Brain microvascular endothelial cell (primary cell): ENCODE measurements around the gene METTL25B.

Experiments
- DNase-seq: peaks from one replicate; pipeline ENCODE4 v3.0.0-alpha.2; 2020
- H3K27ac ChIP-seq: fragments of 250-450 bp; sonication (Bioruptor Pico); 2 replicates; pipeline ENCODE4 v1.5.1; 2020; ENCODE audit warnings: mild to moderate bottlenecking, moderate library complexity
- H3K27me3 ChIP-seq: fragments of 250-450 bp; sonication (Bioruptor Pico); replicated peaks from 2 replicates; pipeline ENCODE4 v1.5.1; 2020; ENCODE audit warnings: mild to moderate bottlenecking
- H3K36me3 ChIP-seq: fragments of 250-450 bp; sonication (Bioruptor Pico); replicated peaks from 2 replicates; pipeline ENCODE4 v1.5.1; 2020; ENCODE audit warnings: mild to moderate bottlenecking
- H3K4me3 ChIP-seq: 2 replicates; pipeline ENCODE4 v1.5.1; 2011; ENCODE audit warnings: low read depth, mild to moderate bottlenecking, control low read depth, low read length, moderate library complexity
- in situ Hi-C: cut with HindIII; loops from 2 replicates; pipeline ENCODE4 v1.10.0; 2017; ENCODE audit warnings: low sequenced_read_pairs, low pct_ligation_motif_present
- TF ChIP-seq, protein P1 (sequence below): IDR thresholded peaks from 2 replicates; pipeline ENCODE4 v1.5.1; 2011; ENCODE audit warnings: low read depth, mild to moderate bottlenecking, moderate library complexity, low read length, control low read depth, inconsistent platforms; ENCODE audit errors: missing control alignments

METTL25B gene

GRCh38 chr1:156727926-156728598, at the start of gene METTL25B:
Gene METTL25B (plus strand): TSS chr1:156728469. CDS start chr1:156729105, 636 bp downstream.
- peak within 1 kb of the TSS; percentile 86 for H3K27ac ChIP-seq
- TF ChIP-seq, protein P1, sequence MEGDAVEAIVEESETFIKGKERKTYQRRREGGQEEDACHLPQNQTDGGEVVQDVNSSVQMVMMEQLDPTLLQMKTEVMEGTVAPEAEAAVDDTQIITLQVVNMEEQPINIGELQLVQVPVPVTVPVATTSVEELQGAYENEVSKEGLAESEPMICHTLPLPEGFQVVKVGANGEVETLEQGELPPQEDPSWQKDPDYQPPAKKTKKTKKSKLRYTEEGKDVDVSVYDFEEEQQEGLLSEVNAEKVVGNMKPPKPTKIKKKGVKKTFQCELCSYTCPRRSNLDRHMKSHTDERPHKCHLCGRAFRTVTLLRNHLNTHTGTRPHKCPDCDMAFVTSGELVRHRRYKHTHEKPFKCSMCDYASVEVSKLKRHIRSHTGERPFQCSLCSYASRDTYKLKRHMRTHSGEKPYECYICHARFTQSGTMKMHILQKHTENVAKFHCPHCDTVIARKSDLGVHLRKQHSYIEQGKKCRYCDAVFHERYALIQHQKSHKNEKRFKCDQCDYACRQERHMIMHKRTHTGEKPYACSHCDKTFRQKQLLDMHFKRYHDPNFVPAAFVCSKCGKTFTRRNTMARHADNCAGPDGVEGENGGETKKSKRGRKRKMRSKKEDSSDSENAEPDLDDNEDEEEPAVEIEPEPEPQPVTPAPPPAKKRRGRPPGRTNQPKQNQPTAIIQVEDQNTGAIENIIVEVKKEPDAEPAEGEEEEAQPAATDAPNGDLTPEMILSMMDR: no peak
- no peaks in the 10 kb centered on the region for H3K27me3 ChIP-seq
- in situ Hi-C loops: no loop called here
- DNase-seq: peak; percentile 54
- H3K36me3 ChIP-seq: peaks cover 14% of the 10 kb centered on the region
- peak within 1 kb of the TSS; percentile 96 for H3K4me3 ChIP-seq

GRCh38 chr1:156680056-156680455, 48.2 kb upstream of the METTL25B start:
- in situ Hi-C loops: no loop called here
- DNase-seq: no peak
- Histone ChIP-seq H3K27ac (no peak overlapping the region), H3K36me3 (no peaks in the 10 kb centered on the region), H3K27me3 (no peaks in the 10 kb centered on the region), H3K4me3 (no peak overlapping the region)
- TF ChIP-seq, protein P1: no peak

DNA sequence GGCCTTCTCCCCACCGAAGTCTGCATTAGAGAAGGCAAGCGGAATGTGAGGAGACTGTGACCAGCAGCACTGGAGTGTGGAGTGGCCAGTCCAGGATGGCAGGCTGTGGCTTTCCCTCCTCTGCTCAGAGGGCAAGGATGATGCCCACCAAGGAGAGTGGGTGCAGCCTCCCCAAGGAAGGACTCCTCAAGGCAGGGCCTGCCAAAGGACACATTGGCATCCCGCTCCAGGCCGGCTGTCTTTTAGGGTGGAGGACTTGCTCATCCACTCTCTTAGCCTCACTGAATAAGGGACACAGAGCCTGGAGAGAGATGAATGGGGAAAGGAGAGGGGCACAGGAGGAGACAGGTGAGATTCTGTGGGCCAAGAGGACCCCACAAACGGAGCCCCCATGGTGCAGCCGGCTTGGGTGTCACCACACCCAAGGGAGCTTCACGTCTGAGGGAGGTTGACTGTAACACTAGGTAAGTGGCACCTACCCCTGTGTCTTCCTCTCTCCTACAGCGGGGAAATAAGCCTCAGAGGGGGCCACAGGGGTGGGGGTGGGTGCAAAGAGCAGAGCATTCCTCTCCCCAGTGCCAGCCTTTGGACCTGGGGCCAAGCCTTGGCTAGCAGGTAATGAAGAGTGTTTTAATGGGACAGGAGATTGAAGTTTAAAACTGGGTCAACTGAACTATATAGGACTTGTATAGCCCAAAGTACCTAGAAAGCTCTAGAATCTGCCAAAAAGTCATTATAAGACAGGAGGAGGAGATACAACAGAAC, 46.9 kb upstream of the METTL25B start:
- H3K36me3 ChIP-seq: no peaks in the 10 kb centered on the region
- H3K27ac ChIP-seq: no peak overlapping the region
- H3K27me3 ChIP-seq: no peaks in the 10 kb centered on the region
- TF ChIP-seq, protein P1: no peak
- no peak overlapping the region for H3K4me3 ChIP-seq
- in situ Hi-C loops: no loop called here
- DNase-seq: no peak

DNA sequence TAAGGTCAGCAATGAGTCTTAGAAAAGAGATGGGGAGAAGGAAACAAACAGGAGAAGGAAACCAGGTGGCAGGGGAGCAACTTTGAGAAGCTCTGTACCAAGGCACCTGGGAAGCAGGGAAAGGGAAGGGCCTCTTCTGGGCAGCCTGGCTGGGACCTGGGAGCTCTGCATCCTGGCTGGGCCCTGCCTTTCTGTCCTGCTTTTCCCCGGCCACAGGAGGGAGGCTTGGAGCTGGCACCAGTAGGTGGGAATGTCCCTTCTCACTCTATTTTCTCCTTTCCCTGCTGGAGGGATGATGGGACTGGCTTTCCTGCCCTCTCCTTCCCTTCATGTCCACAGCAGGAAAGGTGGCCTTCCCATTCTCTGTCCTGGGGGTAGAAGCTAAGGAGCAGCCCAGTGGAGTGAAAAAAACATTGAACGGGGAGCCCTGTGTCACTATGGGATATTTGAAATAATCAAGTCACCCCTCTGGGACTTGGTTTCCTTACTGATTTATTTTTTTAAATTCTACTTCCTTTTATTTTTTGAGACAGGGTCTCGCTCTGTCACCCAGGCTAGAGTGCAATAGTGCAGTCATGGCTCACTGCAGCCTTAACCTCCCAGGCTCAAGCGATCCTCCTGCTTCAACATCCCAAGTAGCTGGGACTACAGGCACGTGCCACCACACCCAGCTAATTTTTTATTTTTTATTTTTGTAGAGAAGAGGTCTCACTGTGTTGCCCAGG, 45.9 kb upstream of the METTL25B start:
- TF ChIP-seq, protein P1: peak; percentile 37
- no peaks in the 10 kb centered on the region for H3K27me3 ChIP-seq
- no peak for DNase-seq
- H3K36me3 ChIP-seq: no peaks in the 10 kb centered on the region
- in situ Hi-C loops: no loop called here
- no peak overlapping the region for H3K4me3 ChIP-seq
- no peak overlapping the region for H3K27ac ChIP-seq

- in situ Hi-C loops: no loop called here
- no peak for DNase-seq
- Histone ChIP-seq H3K27me3 (no peaks in the 10 kb centered on the region), H3K4me3 (no peak overlapping the region), H3K27ac (no peak overlapping the region), H3K36me3 (no peaks in the 10 kb centered on the region)
- TF ChIP-seq, protein P1: peak; percentile 45
Observed at GRCh38 chr1:156684227-156684782, 44.0 kb upstream of the METTL25B start.
